Subcutaneous adipose tissue (tissue), 4 donors: ENCODE data around the gene SPINT1. TPM values are rescaled to one million over a fixed set of nuclear protein-coding genes. Genes with fewer than 3 reads are reported as not detected.

Experiments
- total RNA-seq, 4 donors: library from RNA; depleted of rRNA; stranded (reverse); fragments of >200 nt; gene quantifications; one replicate each; pipeline ENCODE4 v1.1.0, GENCODE V29; 2016
- TF ChIP-seq, protein P1 (sequence below): fragments of 450-650 bp; IDR thresholded peaks from one replicate; pipeline ENCODE4 v1.5.1; 2016; ENCODE audit warnings: low read depth, mild to moderate bottlenecking, control low read depth, antibody characterized with exemption, moderate library complexity

SPINT1 gene
- total RNA-seq, 4 donors from 2014 or later = 2.3 to 13.1 (median 4.0) TPM; not detected in 1

DNA sequence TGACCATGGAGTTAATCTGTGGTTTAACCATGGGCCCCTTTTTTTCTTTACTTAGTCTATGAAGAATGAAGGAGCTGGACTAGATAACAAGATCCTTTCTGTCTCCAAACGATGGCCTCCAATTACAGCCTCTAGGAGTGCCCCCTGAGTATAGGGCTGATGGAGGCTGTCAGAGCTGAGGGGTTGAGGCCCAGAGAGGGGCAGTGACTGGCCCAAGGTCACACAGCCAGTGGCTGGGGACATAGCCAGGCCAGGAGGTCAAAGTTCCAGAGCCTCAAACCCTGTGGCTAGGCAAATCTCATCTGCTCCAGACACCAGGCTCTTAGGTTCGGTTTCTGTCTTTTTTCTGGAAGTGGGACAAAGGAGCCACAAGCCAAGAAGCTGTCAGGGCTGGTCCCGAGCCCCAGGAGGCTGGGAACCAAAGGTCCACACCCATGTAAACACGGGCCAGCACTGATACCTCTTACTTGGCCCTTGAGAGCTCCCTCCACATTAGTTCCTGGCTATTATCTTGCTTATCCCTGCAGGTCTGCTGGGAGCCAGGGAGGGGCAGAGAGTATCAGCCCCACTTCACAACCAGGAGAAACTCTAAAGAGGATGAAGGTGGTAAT is 19.9 kb downstream of the SPINT1 start:
- TF ChIP-seq, protein P1, sequence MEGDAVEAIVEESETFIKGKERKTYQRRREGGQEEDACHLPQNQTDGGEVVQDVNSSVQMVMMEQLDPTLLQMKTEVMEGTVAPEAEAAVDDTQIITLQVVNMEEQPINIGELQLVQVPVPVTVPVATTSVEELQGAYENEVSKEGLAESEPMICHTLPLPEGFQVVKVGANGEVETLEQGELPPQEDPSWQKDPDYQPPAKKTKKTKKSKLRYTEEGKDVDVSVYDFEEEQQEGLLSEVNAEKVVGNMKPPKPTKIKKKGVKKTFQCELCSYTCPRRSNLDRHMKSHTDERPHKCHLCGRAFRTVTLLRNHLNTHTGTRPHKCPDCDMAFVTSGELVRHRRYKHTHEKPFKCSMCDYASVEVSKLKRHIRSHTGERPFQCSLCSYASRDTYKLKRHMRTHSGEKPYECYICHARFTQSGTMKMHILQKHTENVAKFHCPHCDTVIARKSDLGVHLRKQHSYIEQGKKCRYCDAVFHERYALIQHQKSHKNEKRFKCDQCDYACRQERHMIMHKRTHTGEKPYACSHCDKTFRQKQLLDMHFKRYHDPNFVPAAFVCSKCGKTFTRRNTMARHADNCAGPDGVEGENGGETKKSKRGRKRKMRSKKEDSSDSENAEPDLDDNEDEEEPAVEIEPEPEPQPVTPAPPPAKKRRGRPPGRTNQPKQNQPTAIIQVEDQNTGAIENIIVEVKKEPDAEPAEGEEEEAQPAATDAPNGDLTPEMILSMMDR = no peak

- TF ChIP-seq, protein P1 = no peak
Observed at GRCh38 chr15:40867199-40867598, 23.4 kb downstream of the SPINT1 start.

GRCh38 chr15:40869686-40870085 is 25.8 kb downstream of the SPINT1 start:
- TF ChIP-seq, protein P1 = no peak

DNA sequence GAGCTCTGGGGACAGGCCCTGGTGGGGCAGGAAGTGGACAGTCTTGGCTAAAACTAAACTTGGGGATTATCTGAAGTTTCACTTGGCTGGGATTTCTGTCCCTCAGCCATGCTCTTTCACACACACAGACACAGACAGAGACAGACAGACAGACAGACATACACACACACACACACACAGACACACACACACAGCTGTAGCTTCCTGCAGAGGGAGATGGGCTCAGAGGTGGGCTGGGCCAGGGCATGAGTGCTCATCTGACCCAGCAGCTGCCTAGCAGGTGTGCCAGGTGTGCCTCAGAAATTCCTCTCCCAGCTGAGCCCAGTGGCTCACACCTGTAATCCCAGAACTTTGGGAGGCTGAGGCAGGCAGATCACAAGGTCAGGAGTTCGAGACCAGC is 26.9 kb downstream of the SPINT1 start:
- TF ChIP-seq, protein P1 = no peak

DNA sequence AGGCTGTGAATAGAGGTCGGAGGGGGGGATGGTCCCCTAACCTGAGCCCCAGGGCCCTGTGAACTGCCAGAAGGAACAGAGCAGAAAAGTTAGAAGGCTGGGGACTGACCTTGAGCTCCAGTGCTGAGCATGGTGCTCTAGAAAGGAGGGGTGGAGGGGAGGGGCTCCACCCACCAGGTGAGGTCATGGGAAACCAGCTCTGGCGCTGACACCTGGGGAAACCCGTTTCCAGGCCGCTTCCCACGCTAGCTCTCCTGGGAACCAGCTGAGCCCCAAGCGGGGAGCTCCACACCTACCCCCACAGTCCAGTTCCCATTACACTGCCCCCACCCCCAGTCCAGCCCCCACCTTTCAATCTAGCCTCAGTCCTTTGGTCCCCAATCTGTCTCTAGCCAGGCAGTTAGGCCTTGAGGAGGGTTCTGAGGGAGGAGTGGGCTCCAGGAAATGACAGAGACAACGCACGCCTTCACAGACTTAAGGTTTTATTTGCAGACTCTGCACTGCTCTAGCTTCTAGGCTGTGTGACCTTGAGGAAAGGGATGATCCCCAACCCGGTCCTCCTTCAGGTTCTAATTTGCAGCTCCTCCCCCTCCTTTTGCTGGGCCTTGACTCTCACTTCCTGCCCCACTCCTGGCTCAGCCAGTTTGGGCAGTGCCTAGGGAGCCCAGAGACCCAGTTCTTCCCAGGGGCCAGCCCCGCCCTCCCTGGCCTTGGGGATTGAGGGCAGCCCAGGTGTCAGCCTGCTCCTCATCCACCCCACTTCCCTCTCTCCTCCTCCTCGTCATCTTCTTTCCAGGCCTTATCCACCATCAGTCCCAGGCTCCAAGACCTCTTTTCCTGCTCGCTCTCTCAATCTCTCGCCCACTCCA is 28.1 kb downstream of the SPINT1 start:
- TF ChIP-seq, protein P1 = no peak

DNA sequence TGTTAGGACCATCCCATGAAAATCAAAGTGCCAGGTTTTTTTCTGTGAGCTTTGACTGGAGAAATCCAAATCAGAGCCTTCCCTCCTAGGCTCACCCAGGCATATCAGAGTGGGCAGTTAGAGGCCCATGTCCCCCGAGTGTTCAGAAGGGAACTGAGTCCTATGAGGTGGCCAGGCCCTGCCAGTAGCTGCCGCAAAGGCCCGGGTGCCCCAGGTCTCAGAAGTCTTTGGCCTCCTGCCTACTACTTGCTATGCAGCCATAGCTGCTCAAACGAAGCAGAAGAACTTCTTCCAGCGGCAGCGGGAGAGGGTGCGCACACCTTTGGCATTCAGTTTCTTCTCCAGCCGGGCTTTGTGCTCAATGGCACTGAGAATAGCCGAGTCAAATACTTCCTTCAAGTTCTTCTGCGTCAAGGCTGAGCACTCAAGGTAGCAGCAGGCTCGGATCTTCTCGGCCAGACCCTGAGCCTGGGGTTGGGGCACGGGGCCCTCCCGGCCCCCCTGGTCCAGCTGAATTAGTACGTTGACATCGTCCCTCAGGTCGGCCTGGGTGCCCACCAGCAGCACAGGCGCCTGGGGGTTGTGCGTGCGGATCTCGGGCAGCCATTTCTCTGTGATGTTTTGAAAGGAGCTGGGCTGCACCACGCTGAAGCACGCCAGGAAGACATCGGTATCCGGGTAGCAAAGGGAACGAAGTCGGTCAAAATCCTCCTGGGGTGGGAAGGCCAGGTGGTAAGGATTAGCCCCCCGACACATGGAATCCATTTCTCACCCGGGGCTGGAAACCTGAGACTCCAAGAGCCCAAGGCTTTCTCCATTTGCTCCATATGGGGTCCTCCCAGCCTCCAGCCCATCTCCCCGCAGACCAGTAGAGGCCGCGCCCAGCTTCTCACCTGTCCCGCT is 29.2 kb downstream of the SPINT1 start:
- TF ChIP-seq, protein P1 = no peak
